GM18498 (cell line): ENCODE data around the gene CLASRP.
A peak's percentile ranks its signal among the peaks of the same experiment; 100 is the strongest.

Experiments
- ATAC-seq: cut with Tn5 transposase; IDR thresholded peaks from one replicate; pipeline ENCODE4 v1.9.1; 2021; ENCODE audit warnings: mild to moderate bottlenecking, moderate library complexity; ENCODE audit not compliant: unreplicated experiment

CLASRP gene

DNA sequence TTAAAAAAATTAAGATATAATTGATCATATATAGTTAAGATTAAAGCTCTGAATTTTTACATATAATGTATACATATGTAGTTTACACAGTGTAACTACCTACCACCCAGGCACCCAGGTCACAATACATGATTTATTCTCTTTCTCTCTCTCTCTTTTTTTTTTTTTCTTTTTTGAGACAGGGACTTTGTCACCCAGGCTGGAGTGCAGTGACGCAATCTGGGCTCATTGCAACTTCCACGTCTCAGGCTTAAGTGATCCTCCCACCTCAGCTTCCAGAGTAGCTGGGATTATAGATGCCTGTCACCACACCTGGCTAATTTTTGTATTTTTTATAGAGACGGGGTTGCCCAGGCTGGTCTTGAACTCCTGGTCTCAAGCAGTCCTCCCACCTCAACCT is 18.8 kb upstream of the CLASRP start:
- ATAC-seq: no peak

DNA sequence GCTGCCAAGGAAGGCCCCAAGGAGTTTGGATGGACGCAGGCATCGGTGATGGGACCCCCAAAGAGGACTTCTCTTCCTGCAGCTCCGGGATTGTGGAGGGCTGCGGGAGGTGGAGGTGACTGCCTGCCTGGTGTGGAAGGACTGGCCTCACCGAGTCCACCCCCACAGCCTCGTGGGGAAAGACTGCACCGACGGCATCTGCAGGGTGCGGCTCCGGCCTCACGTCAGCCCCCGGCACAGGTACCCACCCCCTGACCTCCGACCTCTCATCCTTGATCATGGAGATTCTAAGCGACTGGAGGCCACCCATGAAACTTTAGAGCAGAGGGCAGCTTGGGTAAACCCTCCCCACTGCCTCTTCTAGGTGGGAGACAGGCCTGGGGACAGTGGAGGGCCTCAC is 16.9 kb upstream of the CLASRP start:
- no peak for ATAC-seq

DNA sequence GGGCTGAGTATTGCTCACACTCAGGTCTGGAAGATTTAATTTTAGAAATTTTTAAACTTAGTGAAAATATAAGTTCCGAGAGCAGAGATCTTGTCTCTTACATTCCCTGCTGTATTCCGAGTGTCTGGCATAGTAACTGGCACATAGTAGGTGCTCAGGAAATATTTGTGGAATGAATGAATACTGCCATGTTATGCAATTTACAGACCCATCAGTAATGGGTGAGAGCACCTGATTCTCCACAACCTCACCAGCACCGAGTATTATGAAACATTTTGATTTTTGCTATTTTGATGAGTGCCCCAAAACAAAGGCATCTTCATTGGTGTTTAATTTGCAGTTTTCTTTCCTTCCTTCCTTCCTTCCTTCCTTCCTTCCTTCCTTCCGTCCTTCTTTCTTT is 15.8 kb upstream of the CLASRP start:
- no peak for ATAC-seq

DNA sequence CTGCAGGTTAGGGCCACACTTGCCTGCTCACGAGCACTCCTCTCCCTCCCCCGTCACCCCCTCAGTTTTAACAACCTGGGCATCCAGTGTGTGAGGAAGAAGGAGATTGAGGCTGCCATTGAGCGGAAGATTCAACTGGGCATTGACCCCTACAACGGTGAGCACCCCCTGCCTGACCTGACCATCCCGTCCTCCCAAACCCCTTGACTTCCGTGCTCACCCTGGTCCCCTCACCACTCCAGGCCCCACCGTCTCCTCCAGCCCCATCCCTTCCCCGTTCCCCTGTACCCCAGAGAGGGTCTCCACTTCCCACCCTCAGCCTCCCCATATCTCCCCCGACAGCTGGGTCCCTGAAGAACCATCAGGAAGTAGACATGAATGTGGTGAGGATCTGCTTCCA is 13.6 kb upstream of the CLASRP start:
- ATAC-seq: no peak

DNA sequence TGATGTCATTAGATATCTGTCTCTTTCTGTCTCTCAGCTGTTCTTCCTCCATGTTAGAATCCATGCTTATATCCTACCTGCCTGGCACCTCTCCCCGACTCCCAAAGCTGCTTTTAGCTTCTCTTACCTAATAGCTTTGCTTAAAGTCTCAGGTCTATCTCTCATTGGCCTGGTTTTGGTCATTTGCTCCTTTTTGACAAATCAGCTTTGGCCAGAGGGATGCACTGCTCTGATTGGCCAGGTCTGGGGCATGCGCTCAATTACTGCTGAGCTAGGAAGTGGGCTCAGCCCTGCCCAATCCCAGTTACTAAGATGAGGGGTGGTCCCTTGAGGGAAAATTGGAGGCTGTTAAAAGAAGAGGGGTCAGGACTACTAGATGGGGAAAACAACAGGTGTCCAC is 11.5 kb upstream of the CLASRP start:
- no peak for ATAC-seq

DNA sequence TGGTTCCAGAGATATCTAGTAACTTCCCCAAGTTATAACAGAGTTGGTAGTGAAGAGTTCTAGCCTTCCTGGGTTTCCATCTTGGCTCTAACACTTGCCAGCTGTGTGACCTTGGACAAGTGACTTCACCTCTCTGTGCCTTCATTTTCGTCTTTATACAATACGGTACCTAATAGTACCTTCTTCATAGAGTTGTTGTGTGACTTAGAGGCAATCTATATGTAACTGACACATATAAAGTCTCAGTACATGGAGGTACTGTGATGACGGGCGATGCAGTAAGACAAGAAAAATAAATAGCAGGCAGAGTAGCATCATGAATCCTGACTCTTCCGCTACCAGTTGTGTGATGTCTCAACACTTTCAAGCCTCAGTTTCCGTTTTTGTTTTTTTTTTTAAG is 8.0 kb upstream of the CLASRP start:
- no peak for ATAC-seq

DNA sequence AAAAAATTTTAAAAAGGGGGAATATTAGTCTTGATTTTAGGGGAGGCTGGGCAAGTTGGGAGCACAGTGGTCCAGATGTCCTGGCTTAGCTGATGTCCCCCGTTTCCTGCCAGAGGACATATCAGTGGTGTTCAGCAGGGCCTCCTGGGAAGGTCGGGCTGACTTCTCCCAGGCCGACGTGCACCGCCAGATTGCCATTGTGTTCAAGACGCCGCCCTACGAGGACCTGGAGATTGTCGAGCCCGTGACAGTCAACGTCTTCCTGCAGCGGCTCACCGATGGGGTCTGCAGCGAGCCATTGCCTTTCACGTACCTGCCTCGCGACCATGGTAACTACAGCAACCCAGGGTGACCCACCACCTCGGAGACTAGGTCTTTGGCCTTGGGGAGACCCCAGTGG is 6.4 kb upstream of the CLASRP start:
- ATAC-seq: no peak

DNA sequence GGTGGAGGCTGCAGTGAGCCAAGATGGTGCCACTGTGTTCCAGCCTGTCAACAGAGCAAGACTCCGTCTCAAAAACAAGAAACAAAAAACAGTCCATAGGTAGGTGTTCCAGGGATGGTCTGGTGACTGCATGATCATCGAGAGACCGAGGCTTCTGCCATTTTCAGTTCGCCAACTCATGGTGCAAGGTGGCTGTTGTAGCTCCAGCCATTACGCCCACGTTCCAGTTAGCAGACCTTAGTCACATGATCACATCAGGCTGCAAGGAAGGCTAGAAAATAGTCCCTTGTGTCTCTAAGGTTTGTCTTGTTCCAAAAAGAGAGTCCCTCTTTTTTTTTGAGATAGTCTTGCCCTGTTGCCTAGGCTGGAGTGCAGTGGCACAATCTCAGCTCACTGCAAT is 3.1 kb upstream of the CLASRP start:
- no peak for ATAC-seq

DNA sequence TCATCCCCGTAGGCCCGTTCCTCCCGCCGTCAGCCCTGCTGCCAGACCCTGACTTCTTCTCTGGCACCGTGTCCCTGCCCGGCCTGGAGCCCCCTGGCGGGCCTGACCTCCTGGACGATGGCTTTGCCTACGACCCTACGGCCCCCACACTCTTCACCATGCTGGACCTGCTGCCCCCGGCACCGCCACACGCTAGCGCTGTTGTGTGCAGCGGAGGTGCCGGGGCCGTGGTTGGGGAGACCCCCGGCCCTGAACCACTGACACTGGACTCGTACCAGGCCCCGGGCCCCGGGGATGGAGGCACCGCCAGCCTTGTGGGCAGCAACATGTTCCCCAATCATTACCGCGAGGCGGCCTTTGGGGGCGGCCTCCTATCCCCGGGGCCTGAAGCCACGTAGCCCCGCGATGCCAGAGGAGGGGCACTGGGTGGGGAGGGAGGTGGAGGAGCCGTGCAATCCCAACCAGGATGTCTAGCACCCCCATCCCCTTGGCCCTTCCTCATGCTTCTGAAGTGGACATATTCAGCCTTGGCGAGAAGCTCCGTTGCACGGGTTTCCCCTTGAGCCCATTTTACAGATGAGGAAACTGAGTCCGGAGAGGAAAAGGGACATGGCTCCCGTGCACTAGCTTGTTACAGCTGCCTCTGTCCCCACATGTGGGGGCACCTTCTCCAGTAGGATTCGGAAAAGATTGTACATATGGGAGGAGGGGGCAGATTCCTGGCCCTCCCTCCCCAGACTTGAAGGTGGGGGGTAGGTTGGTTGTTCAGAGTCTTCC is 1.3 kb upstream of the CLASRP start:
- no peak for ATAC-seq

DNA sequence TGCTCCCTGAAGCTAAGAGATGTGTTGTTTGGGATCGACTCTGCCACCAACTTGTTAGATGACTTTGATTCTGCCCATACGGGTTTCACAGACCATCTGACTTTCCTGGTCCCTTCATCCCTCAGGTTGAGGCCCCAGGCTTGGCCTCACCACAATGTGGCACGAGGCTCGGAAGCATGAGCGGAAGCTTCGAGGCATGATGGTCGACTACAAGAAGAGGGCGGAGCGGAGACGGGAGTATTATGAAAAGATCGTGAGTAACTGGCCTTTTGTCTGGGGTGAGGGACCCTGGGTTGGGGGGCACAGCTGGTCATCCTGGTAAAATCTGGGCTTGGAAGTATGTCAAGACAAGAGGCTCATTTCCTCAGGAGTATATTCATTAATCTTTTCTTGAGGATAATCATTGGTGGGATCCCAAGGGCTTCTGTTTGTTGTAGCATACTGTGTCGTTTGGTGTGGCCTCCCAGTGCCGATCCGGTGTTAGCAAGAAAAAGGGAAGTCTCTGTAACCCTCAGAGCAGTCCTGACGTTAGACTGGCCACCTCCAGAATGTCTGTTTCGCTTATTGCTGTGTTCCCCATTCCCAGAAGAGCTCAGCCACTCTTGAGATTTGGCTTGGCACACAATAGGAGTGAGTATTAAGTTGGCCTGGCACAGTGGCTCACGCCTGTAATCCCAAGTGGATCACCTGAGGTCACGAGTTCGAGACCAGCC is 1.4 kb downstream of the CLASRP start:
- ATAC-seq: no peak

DNA sequence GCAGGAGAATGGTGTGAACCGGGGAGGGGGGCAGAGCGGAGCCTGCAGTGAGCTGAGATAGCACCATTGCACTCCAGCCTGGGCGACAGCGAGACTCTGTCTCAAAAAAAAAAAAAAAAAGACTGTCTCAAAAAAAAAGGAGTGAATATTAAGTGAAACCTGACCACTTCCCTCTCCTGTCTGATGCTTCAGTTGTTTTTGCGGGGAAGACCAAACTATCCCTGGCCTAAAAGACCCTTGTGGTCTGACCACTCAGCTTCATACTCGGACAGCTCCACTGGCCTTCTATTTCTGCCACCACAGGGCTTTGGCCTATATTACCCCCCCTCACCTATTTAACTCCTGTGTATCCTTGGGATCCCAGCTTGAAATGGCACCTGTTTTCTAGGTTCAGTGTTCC is 2.3 kb downstream of the CLASRP start:
- no peak for ATAC-seq

DNA sequence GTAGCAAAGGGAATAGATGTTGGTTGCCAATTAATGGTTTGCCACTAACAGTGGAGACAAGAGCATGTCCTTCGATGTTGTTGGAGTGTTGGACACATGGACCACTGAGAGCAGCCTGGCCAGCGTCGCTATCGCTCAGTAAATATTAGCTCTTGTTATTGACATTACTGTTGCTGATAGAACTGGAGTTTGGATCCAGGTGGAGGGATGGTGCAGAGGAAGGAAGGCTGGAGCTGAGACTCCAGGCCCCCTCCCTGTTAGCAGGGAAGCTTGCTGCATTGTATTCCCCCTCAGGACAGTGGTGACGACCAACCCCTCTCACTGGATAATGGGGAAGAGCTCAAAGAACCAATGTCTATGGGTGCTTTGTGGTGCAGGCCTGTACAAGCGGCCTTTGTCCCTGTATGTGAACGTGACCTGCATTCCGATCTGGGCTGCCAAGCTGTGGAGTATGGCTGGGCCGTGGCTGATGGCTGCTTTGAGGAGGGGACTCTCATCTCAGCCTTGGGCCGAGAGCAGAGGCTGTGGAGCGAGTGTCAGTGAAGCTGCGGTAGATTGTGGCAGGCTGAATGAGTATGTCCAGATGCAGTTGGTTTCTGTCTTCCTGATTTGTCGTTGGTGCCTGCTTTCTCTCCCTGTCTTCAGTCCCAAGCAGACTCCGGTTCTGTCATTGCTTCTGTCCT is 7.0 kb downstream of the CLASRP start:
- ATAC-seq: no peak

DNA sequence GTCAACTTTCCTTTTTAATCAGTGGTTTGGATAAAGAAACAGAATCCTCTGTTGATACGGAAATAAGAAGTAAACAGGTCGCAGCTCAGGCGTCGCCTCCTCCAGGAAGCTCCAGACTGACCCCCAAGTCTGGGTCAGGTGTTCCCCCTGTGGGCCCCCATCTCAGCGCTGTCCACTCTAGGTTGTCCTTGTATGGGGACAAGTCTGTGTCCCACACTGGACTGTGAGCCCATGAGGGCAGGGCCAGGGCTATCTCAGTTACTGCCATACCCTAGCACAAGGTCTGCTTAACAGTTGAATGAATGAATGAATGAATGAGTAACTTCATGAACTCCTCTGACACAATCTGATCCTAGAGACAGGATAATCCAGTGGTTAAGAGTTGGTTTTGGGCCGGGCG is 7.5 kb downstream of the CLASRP start:
- no peak for ATAC-seq

DNA sequence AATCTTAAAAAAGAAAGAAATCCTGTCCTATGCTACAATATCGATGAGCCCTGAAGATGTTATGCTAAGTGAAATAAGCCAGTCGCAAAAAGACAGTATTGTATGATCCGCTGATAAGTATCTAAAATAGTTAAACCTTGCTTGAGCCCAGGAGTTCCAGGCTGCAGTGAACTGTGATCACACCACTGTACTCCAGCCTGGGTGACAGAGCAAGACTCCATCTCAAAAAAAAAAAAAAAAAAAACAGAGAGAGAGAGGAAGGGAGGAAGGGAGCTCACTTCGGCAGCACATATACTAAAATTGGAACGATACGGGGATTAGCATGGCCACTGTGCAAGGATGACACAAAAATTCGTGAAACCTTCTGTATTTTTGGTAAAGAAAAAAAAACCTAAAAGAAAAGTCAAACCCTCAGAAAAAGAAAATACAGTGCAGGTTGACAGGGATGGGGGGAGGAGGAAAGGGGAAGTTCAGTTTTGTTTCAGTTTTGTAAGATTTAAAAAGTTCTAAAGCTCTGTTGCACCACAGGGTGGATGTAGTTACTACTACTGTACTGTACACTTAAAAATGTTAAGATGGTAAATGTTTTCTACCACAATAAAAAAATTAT is 8.4 kb downstream of the CLASRP start:
- peak; percentile 74 for ATAC-seq

DNA sequence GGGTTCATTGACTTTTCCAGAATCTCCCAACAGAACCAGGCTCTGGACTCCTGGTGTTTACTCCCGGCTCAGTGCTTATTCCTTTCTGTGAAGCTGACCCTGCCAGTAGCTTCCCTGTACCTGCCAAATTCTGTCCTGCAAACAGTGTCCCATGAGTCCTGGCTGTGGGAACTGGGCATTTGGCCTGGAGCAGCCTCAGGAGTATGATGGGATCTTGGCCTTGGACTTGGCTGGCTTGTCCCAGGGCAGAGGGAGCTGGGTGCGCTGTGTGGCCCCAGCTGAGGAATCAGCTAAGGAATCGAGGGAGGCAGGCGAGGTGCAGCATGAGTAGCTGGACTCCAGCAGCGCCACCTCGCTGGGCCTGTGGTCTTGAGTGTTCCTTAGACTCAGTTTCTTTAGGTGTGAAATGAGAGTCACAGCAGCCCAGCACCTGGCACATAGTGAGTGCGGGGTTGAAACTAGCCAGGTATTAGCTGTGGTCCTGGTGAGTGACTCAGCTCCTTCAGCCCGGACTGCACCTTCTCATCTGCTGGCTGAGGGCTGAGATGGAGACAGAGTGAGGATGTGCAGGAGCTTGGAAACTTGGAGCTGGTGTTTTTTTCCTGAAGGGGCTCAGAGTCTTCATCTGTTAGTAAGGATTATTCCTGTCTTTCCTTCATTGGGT is 10.4 kb downstream of the CLASRP start:
- no peak for ATAC-seq

DNA sequence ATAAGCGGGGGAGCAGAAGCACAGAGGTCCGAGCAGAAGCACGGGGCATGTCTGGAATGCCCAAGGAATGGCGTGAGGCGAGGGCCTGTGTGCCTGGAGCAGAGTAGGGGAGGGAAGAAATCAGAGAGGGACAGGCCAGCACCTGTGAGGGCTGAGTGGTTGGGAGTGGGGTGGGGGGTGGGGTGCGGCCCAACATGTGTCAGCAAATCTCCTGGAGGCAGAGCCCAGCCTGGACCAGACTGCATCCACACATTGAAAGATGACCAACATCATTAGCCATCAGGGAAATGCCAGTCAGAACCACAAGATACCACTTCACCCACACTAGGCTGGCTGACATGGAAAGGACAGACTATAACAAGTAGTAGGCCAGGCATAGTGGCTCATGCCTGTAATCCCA is 11.2 kb downstream of the CLASRP start:
- no peak for ATAC-seq

DNA sequence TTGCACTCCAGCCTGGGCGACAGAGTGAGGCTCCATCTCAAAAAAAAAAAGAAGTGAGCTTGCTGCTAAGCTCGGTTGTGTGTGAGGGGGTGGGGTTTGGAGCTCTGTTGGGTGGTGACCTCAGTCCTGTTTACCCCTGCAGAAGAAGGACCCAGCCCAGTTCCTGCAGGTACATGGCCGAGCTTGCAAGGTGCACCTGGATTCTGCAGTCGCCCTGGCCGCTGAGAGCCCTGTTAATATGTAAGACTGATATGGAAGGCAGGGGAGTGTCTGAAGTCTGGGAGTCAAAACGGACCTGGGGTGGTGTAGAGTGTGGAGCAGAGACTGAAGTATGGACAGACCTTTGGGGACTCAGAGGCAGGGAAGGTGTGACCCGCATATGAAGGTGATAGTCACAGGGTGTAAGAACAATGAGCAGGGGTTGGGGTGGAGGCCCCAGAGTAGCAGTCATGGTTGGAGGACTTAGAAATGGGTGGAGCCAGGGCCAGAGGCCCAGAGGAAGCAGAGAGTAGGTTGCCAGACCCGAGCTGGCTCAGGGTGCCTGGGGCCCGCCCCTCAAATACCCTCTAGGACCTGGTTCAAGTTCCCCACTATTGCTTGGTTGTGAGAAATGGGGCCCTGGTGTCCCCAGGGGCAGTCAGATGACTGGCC is 13.2 kb downstream of the CLASRP start:
- ATAC-seq: no peak

DNA sequence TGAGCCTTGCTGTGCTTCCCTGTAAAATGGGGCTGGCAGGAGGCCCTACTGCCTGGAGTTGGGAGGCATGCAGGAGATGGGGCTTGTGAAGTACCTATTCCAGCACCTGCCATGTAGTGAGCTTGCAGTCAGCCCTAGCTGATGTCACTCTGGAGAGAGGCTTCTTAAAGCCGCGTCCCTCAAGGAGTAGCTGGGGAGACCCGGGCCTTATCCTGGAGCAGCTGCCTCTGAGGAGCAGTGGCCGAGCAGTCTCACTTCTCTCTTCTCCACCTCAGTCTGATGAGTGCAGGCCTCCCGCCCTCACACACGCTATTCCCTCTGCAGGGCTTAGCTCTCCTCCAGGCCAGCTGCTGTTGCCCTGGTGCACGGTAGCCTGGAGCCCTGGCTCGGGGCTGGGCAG is 18.0 kb downstream of the CLASRP start:
- no peak for ATAC-seq

DNA sequence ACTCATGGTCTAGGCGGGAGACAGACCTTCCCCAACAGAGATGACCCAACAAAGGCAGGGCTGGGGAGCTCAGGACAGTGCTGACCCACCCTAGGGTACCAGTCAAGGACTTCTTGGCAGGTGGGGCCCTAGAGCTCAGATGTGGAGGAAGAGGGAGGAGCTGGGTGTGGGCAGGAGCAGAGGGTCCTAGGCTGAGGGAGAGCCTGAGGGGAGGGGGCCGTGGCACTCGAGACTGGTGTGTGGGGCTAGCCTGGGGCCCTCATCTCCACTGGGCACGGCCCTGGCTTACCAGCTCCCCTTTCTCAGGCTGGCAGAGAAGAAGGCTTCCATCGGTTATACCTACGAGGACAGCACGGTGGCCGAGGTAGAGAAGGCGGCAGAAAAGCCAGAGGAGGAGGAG is 18.6 kb downstream of the CLASRP start:
- no peak for ATAC-seq

DNA sequence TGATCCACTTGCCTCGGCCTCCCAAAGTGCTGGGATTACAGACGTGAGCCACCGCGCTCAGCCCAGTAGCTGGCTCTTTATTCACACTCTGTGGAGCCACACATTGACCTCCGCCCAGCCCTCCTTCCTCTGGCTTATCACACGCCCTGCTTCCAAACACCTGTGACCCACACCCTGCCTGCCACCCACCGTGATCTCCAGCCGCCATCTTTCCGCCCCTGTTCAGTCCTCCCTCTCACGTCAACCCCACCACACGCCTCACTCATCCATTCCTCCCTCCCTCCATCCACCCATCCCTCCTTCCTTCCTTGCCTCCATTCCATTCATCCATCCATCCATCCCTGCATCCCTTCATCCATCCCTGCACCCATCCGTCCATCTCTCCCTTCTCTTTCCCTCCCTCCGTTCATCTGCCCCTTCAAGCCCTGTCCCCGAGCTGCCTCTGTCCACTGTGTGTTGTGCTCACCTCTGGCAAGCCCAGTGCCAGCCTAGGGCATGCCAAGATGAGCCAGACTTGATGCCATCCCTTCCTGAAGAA is 19.8 kb downstream of the CLASRP start:
- ATAC-seq: no peak
